Vagina (tissue), 2 donors: ENCODE measurements around the gene MYL11. TPM values are rescaled to one million over a fixed set of nuclear protein-coding genes. Genes with fewer than 3 reads are reported as not detected.

ENCODE experiments used
- DNase-seq, 2 donors: peaks; one replicate each; pipeline ENCODE4 v3.0.0-alpha.2; 2017; ENCODE audit errors: extremely low spot score in 2 of 2
- H3K27ac ChIP-seq: fragments of 200-600 bp; sonication (generic); one replicate; pipeline ENCODE4 v1.5.1; 2019
- H3K27me3 ChIP-seq: fragments of 200-600 bp; sonication (generic); one replicate; pipeline ENCODE4 v1.5.1; 2019
- H3K36me3 ChIP-seq, 2 donors: fragments of 200-600 bp; sonication (generic); one replicate each; pipeline ENCODE4 v1.5.1; 2017 to 2019
- H3K4me1 ChIP-seq: fragments of 200-600 bp; sonication (generic); one replicate; pipeline ENCODE4 v1.5.1; 2019
- H3K4me3 ChIP-seq, 2 donors: fragments of 200-600 bp; sonication (generic); 1 replicate in 1 of 2; 2 replicates in 1 of 2; pipeline ENCODE4 v1.5.1; 2016 to 2019
- H3K9me3 ChIP-seq: fragments of 200-600 bp; sonication (generic); one replicate; pipeline ENCODE4 v1.5.1; 2019
- POLR2A ChIP-seq, 2 donors: fragments of 450-650 bp; IDR thresholded peaks; one replicate each; pipeline ENCODE4 v1.6.1; 2017; ENCODE audit warnings: antibody characterized with exemption in 2 of 2, mild to moderate bottlenecking in 2 of 2, moderate library complexity in 2 of 2
- POLR2AphosphoS5 ChIP-seq, 2 donors: sonication (generic); formaldehyde crosslinking; IDR thresholded peaks; one replicate each; pipeline ENCODE4 v1.9.0; 2017; ENCODE audit warnings: antibody characterized with exemption in 2 of 2, mild to moderate bottlenecking in 2 of 2, low read depth in 1 of 2; ENCODE audit not compliant: insufficient read depth in 1 of 2
- intact Hi-C: fragments of 100-400 bp; cut with DNase I; formaldehyde crosslinking; loops from one replicate; pipeline ENCODE4 v1.15.1; 2023
- total RNA-seq: library from RNA; depleted of rRNA; stranded (reverse); fragments of >200 nt; gene quantifications from one replicate; pipeline ENCODE4 v1.2.3, GENCODE V29; 2016
- TF ChIP-seq, protein P1 (sequence below), 3 experiments: fragments of 450-650 bp in 2 of 3; fragments of 200-600 bp in 1 of 3; sonication (generic) in 1 of 3; IDR thresholded peaks; one replicate each; pipeline ENCODE4 v1.5.1; 2017 to 2019; ENCODE audit warnings: antibody characterized with exemption in 3 of 3, mild to moderate bottlenecking in 2 of 3, moderate library complexity in 2 of 3

The MYL11 gene
- total RNA-seq, 1 donor from 2014 or later, result not detected

- no peak for DNase-seq
- Histone ChIP-seq H3K4me3 (peak overlapping the region; percentile 92 to 93), H3K27me3 (no peaks in the 10 kb centered on the region), H3K4me1 (peaks cover 52% of the 10 kb centered on the region), H3K9me3 (no peaks in the 10 kb centered on the region), H3K27ac (peak overlapping the region; percentile 80), H3K36me3 (peaks cover 0 to 3% of the 10 kb centered on the region in 2 donors)
- intact Hi-C loops, result loop anchor here (10.0 kb wide), 1 partner anchor 1505 kb away; the partner anchor contains the start of gene ZNF267
- no peak for TF ChIP-seq POLR2AphosphoS5 (IDR thresholded peaks at IDR 0.05; ENCODE audit: insufficient read depth in 1 of 2, low read depth in 1 of 2)
- peak in 1 of 2 donors; percentile 69 for TF ChIP-seq POLR2A (IDR thresholded peaks at IDR 0.05)
- TF ChIP-seq, protein P1, sequence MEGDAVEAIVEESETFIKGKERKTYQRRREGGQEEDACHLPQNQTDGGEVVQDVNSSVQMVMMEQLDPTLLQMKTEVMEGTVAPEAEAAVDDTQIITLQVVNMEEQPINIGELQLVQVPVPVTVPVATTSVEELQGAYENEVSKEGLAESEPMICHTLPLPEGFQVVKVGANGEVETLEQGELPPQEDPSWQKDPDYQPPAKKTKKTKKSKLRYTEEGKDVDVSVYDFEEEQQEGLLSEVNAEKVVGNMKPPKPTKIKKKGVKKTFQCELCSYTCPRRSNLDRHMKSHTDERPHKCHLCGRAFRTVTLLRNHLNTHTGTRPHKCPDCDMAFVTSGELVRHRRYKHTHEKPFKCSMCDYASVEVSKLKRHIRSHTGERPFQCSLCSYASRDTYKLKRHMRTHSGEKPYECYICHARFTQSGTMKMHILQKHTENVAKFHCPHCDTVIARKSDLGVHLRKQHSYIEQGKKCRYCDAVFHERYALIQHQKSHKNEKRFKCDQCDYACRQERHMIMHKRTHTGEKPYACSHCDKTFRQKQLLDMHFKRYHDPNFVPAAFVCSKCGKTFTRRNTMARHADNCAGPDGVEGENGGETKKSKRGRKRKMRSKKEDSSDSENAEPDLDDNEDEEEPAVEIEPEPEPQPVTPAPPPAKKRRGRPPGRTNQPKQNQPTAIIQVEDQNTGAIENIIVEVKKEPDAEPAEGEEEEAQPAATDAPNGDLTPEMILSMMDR (IDR thresholded peaks at IDR 0.05), result no peak
Observed at GRCh38 chr16:30369938-30370455, 4.6 kb upstream of the MYL11 start.

- Histone ChIP-seq H3K27ac (peak within 1 kb of the TSS; percentile 91), H3K27me3 (no peaks in the 10 kb centered on the region), H3K9me3 (no peaks in the 10 kb centered on the region), H3K4me3 (peak within 1 kb of the TSS; percentile 92 to 93), H3K4me1 (peaks cover 45% of the 10 kb centered on the region), H3K36me3 (no peaks in the 10 kb centered on the region)
- peak; percentile 100 for DNase-seq
- intact Hi-C loops, result loop anchor here (10.0 kb wide), 1 partner anchor 1504 kb away; the partner anchor contains the start of gene ZNF267
- TF ChIP-seq, protein P1 (IDR thresholded peaks at IDR 0.05), result no peak
- peak; percentile 70 to 95 for TF ChIP-seq POLR2AphosphoS5 (IDR thresholded peaks at IDR 0.05; ENCODE audit: insufficient read depth in 1 of 2, low read depth in 1 of 2)
Observed at GRCh38 chr16:30370456-30371247, 4.0 kb upstream of the MYL11 start, which contains the start of gene TBC1D10B. Gene TBC1D10B (minus strand): TSS chr16:30370494. CDS start chr16:30370183, 311 bp downstream.

- peak overlapping the region; percentile 52 to 62 for H3K4me3 ChIP-seq
- no peaks in the 10 kb centered on the region for H3K36me3 ChIP-seq
- no peaks in the 10 kb centered on the region for H3K27me3 ChIP-seq
- no peak for DNase-seq
- H3K4me1 ChIP-seq, result peaks cover 38% of the 10 kb centered on the region
- TF ChIP-seq POLR2AphosphoS5 (IDR thresholded peaks at IDR 0.05; ENCODE audit: insufficient read depth in 1 of 2, low read depth in 1 of 2) (no peak), POLR2A (IDR thresholded peaks at IDR 0.05) (no peak)
- TF ChIP-seq, protein P1 (IDR thresholded peaks at IDR 0.05), result no peak
- H3K9me3 ChIP-seq, result no peaks in the 10 kb centered on the region
- intact Hi-C loops, result loop anchor here (10.0 kb wide), 1 partner anchor 1503 kb away; the partner anchor contains the start of gene ZNF267
- peak overlapping the region; percentile 91 for H3K27ac ChIP-seq
Observed at GRCh38 chr16:30371248-30371816, 3.3 kb upstream of the MYL11 start.

GRCh38 chr16:30372038-30372712 is 2.4 kb upstream of the MYL11 start:
- Histone ChIP-seq H3K4me1 (peaks cover 38% of the 10 kb centered on the region), H3K9me3 (no peaks in the 10 kb centered on the region), H3K27ac (no peak overlapping the region), H3K36me3 (no peaks in the 10 kb centered on the region), H3K27me3 (no peaks in the 10 kb centered on the region), H3K4me3 (no peak overlapping the region)
- DNase-seq, result no peak
- intact Hi-C loops, result loop anchor here (10.0 kb wide), 1 partner anchor 1503 kb away; the partner anchor contains the start of gene ZNF267
- TF ChIP-seq, protein P1 (IDR thresholded peaks at IDR 0.05), result no peak
- TF ChIP-seq POLR2A (IDR thresholded peaks at IDR 0.05) (no peak), POLR2AphosphoS5 (IDR thresholded peaks at IDR 0.05; ENCODE audit: insufficient read depth in 1 of 2, low read depth in 1 of 2) (no peak)
